HG03108 (cell line): Measurements from ENCODE around the gene CFAP70.

ENCODE experiments used
- ATAC-seq: cut with Tn5 transposase; IDR thresholded peaks from one replicate; pipeline ENCODE4 v1.9.1; 2021; ENCODE audit warnings: moderate library complexity; ENCODE audit not compliant: unreplicated experiment

The CFAP70 gene

DNA sequence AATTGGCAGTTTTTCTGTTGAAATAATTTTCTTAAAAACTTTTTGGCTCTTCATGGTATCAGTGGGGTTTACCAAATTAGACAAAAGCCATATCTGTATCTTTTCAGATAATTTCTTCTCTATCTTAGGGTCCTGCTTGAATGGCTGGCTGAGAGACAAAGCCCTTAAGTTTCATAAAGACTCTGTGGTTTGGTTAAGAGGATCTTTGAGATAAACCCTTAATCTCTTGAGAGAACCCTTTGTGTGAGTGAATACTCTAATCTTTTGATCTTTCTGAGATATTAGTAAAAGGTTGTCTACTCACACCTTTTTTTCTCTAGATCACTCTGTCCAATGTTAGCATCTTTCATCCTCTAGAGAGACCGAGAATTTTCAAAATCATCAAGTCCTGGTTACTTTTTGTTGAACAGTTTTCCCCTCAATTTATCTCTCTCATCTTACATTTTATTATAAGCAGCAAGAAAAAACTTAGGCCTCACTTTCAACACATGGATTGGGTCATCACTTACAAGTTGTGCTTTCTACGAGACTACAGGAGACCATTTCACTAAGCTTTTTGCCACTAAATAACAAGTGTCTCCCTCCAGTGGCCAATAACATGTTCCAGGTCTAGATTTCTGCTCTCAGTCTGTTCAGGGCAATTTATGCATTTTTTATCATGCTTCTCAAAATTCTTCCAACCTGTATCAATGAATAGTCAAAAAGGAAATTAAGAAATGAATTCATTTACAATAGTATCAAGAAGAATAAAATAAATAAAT, 140.1 kb downstream of the CFAP70 start:
- no peak for ATAC-seq

- no peak for ATAC-seq
These were observed 141.0 kb downstream of the CFAP70 start for GRCh38 chr10:73217628-73218027.

- no peak for ATAC-seq
These were observed 142.9 kb downstream of the CFAP70 start for GRCh38 chr10:73215749-73216148.

DNA sequence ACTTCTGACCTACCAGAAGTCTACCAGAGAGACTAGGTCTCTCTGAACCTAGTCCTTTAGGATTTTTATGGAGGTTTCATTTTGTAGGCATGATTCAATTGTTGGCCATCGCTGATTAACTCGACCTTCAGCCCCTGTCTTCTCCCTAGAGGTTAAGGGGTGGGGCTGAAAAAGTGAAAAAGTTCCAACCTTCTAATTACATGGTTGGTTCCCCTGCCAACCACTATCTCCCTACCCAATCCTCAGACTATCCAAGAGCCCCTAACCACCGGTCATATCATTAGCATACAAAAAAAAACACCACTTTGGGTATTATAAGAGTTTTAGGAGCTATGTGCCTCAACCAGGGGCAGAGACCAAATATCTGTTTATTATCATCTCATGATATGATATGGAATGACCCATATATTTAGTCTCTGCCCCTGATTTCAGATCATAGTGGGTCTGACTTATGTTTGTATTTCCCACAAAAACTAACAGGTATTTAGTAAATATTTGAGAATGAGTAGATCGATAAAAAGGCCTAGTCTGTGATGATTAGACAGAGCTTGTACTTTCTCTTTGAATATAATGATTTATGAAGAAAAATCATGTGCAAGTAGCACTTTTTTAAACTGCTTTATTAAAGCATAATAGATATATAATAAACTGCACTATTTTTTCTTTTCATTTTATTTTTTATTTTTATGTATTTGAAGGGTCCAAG, 147.4 kb downstream of the CFAP70 start:
- no peak for ATAC-seq

- ATAC-seq: no peak
These were observed 148.1 kb downstream of the CFAP70 start for GRCh38 chr10:73210395-73211105.

DNA sequence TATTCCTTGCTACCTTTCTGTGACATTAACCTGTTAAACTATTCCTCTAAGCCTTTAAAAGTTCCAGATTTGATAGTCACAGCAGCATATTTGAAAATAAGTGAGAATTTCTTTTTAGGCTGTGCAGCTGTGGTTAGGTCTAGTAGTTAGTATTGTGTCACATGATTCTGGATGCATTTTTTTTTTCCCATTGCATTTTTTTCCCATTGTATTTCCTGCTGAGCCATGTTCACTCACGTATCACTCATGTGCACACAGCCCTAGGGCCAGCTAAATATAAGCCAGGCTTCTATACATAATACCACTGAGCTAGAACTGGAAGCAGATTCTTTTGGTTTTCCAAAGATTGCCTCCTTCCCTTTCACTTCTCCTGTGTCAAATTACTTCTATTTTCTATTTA, 149.0 kb downstream of the CFAP70 start:
- no peak for ATAC-seq

DNA sequence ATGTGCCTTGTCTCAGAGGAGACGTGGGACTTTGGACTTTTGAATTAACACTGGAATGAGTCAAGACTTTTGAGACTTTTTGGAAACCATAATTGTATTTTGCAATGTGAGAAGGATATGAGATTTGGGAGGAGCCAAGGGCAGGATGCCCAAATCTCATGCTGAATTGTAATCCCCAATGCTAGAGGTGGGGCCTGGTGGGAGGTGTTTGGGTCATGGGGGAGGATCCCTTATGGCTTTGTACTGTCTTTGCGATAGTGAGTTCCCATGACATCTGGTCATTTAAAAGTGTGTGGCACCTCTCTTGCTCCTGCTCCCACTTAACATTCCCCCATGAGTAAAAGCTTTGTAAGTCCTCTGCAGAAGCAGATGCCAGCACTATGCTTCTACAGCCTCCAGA, 150.8 kb downstream of the CFAP70 start:
- ATAC-seq: no peak

GRCh38 chr10:73206385-73206784, 152.3 kb downstream of the CFAP70 start:
- ATAC-seq: no peak

- no peak for ATAC-seq
These were observed 152.8 kb downstream of the CFAP70 start for GRCh38 chr10:73205890-73206289.

- no peak for ATAC-seq
These were observed 153.6 kb downstream of the CFAP70 start for GRCh38 chr10:73205081-73205480.
